Measurements from ENCODE around the gene SCYGR3.

- TF ChIP-seq ELF4 (IDR thresholded peaks at IDR 0.05) (no peak), FOXA1 (IDR thresholded peaks at IDR 0.05) (no peak), TARDBP (IDR thresholded peaks at IDR 0.05) (no peak)
These were observed 36.0 kb downstream of the SCYGR3 start for GRCh38 chr2:227578642-227579041.
